GOT3 (cell line): ENCODE results near the gene COL8A1.
A peak's percentile ranks its signal among the peaks of the same experiment; 100 is the strongest.

Experiments
- DNase-seq: peaks from one replicate; lab custom pipeline; 2025; ENCODE audit warnings: mixed read lengths; lab: John Stamatoyannopoulos, UW

The COL8A1 gene

GRCh38 chr3:99639579-99639978, 1.2 kb downstream of the COL8A1 start:
- no peak for DNase-seq

- DNase-seq, result no peak
These were observed 1.9 kb downstream of the COL8A1 start for GRCh38 chr3:99640214-99640851.

- no peak for DNase-seq
These were observed 3.1 kb downstream of the COL8A1 start for GRCh38 chr3:99641480-99641879.

- DNase-seq, result no peak
These were observed 3.6 kb downstream of the COL8A1 start for GRCh38 chr3:99641982-99642381.

- no peak for DNase-seq
These were observed 5.6 kb downstream of the COL8A1 start for GRCh38 chr3:99644017-99644416.

GRCh38 chr3:99644746-99645145, 6.4 kb downstream of the COL8A1 start:
- DNase-seq, result no peak

- no peak for DNase-seq
These were observed 7.1 kb downstream of the COL8A1 start for GRCh38 chr3:99645277-99646106.

- no peak for DNase-seq
These were observed 7.7 kb downstream of the COL8A1 start for GRCh38 chr3:99646107-99646435.

GRCh38 chr3:99647081-99647480, 8.7 kb downstream of the COL8A1 start:
- DNase-seq, result no peak

GRCh38 chr3:99648101-99648500, 9.7 kb downstream of the COL8A1 start:
- no peak for DNase-seq

- no peak for DNase-seq
These were observed 10.1 kb downstream of the COL8A1 start for GRCh38 chr3:99648516-99648915.

GRCh38 chr3:99651531-99651930, 13.1 kb downstream of the COL8A1 start:
- no peak for DNase-seq

- DNase-seq, result no peak
These were observed 18.2 kb downstream of the COL8A1 start for GRCh38 chr3:99656624-99657023.

- DNase-seq, result no peak
These were observed 19.9 kb downstream of the COL8A1 start for GRCh38 chr3:99658274-99658673.

- DNase-seq, result peak; percentile 41
These were observed 20.6 kb downstream of the COL8A1 start for GRCh38 chr3:99659032-99659431.

- DNase-seq, result no peak
These were observed 21.6 kb downstream of the COL8A1 start for GRCh38 chr3:99659951-99660350.

GRCh38 chr3:99662838-99663570, 24.6 kb downstream of the COL8A1 start:
- DNase-seq, result no peak

GRCh38 chr3:99663977-99664376, 25.6 kb downstream of the COL8A1 start:
- DNase-seq, result no peak

GRCh38 chr3:99665017-99665416, 26.6 kb downstream of the COL8A1 start:
- no peak for DNase-seq

- DNase-seq, result no peak
These were observed 27.8 kb downstream of the COL8A1 start for GRCh38 chr3:99666201-99666600.

GRCh38 chr3:99668044-99668443, 29.6 kb downstream of the COL8A1 start:
- DNase-seq, result no peak

GRCh38 chr3:99669879-99670555, 31.6 kb downstream of the COL8A1 start:
- DNase-seq, result no peak
